HG02970 (cell line): ENCODE results near the gene MEIS1.

ENCODE experiments used
- ATAC-seq: cut with Tn5 transposase; IDR thresholded peaks from one replicate; pipeline ENCODE4 v1.9.1; 2021; ENCODE audit warnings: mild to moderate bottlenecking, moderate library complexity, moderate number of reproducible peaks; ENCODE audit not compliant: unreplicated experiment, low FRiP score

MEIS1 gene

DNA sequence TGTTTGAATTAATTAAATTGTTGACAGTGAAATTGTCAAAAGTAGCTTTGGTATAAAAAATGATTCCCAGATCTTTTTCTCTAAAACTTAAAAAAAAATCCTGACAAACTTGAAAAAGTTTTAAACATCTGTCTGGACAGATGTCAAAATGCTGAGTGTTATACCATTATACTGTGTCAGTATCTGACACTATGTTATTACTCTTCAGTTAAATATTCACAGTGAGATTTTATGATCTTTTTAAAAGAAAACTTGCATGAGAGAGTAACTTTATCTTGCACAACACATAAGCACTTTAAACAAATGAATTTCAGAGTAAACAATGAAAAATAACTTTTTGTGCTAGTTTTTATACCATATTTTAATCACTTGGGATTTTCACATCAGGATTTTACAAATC, 167.4 kb downstream of the MEIS1 start:
- no peak for ATAC-seq

DNA sequence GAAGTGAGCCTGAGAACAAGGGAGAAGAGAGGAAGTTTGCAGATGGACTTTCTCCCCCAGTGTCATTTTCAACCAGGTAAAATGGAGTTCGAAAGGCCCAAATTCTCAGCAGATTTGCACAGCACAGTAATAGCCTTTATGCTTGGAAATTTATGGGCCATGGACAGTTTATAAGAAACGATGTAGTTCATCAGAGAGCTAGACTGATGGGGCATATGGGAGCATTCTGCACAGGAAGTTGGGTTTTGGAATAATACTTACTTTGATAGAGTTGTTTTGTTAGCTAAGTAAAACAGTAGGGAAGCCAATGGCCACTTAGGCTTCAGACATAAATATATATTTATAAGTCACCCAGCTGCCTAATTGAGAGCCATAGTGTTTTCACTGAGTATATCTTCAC, 169.4 kb downstream of the MEIS1 start:
- ATAC-seq, result no peak

DNA sequence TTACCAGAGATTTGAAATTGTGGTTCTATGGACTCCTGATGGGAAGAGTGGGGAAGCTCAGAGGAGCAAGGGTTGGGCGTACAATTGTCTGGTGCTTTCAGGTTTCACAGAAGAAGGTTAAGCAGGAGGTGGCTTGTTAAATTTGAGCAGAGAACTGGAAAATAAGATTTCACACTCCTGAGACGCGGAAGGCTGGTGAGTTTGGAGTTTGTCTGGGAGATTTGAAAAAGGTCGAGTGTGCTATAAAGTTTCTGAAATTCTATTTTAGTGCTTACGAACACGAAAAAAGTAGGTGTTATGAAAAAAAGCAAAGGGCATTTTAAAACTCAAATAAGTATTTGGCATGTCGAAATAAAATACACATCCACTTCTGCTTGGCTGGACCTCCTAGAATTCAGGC, 170.1 kb downstream of the MEIS1 start:
- ATAC-seq, result no peak

DNA sequence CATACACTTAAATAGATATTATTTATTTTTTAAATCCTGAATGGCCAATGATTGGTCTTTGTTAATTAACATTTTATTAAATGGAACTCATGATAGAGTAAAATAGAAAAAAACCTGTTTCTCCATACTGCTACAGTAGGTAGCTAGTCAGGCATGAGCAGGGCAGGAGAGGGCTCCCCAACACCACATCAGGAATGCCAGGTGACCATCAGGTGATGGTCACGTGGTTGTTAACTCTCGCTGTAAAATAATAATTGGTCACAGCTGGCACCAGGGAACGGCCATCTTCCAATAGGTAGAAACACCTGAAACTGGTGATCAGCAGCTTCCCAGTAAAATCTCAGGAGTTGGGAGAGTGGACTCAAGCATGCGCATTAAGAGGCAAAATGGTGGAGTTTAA, 172.2 kb downstream of the MEIS1 start:
- no peak for ATAC-seq
